ENCODE results near the gene ANKZF1.
"Not testable (repeated sequence)": the region's sequence is repeated elsewhere in the genome, so short reads cannot be mapped to it uniquely, and the experiment has no call there.

ANKZF1 gene

GRCh38 chr2:219250049-219250781 is 20.6 kb downstream of the ANKZF1 start:
- Histone ChIP-seq H3K9ac (ENCODE audit: low read depth, low read length) (no peak overlapping the region), H3K36me3 (ENCODE audit: insufficient read depth, low read length) (0 out of 2 replicates have a peak, but pooled peaks cover 6% of the 10 kb centered on the region), H3K4me1 (ENCODE audit: insufficient read depth, low read length) (peaks cover 26% of the 10 kb centered on the region), H3K9me3 (ENCODE audit: control insufficient read depth, insufficient read depth, low read length) (no peaks in the 10 kb centered on the region)

GRCh38 chr2:219251656-219252055 is 22.1 kb downstream of the ANKZF1 start:
- no peak overlapping the region for H3K9ac ChIP-seq (ENCODE audit: low read depth, low read length)
- H3K4me1 ChIP-seq (ENCODE audit: insufficient read depth, low read length): peaks cover 21% of the 10 kb centered on the region
- H3K36me3 ChIP-seq (ENCODE audit: insufficient read depth, low read length): 0 out of 2 replicates have a peak, but pooled peaks cover 6% of the 10 kb centered on the region
- no peaks in the 10 kb centered on the region for H3K9me3 ChIP-seq (ENCODE audit: control insufficient read depth, insufficient read depth, low read length)

- no peak overlapping the region; the same call in 1 of the 2 replicates for H3K9ac ChIP-seq (ENCODE audit: low read depth, low read length)
- 0 out of 2 replicates have a peak, but pooled peaks cover 5% of the 10 kb centered on the region for H3K36me3 ChIP-seq (ENCODE audit: insufficient read depth, low read length)
- peaks cover 21% of the 10 kb centered on the region for H3K4me1 ChIP-seq (ENCODE audit: insufficient read depth, low read length)
- no peaks in the 10 kb centered on the region for H3K9me3 ChIP-seq (ENCODE audit: control insufficient read depth, insufficient read depth, low read length)
These were observed 22.5 kb downstream of the ANKZF1 start for GRCh38 chr2:219252084-219252483.

- Histone ChIP-seq H3K9me3 (ENCODE audit: control insufficient read depth, insufficient read depth, low read length) (no peaks in the 10 kb centered on the region), H3K4me1 (ENCODE audit: insufficient read depth, low read length) (peaks cover 21% of the 10 kb centered on the region), H3K9ac (ENCODE audit: low read depth, low read length) (peak overlapping the region; percentile 56; the same call in 1 of the 2 replicates), H3K36me3 (ENCODE audit: insufficient read depth, low read length) (0 out of 2 replicates have a peak, but pooled peaks cover under 1% of the 10 kb centered on the region)
These were observed 22.9 kb downstream of the ANKZF1 start for GRCh38 chr2:219252570-219252899.

GRCh38 chr2:219252900-219253752 is 23.5 kb downstream of the ANKZF1 start, which contains the start of gene TUBA4B:
TUBA4B (plus strand) TSS chr2:219253243; CDS start chr2:219253408, 165 bp downstream.
- H3K9ac ChIP-seq (ENCODE audit: low read depth, low read length): peak within 1 kb of the TSS; percentile 56; the same call in 1 of the 2 replicates
- H3K4me1 ChIP-seq (ENCODE audit: insufficient read depth, low read length): peaks cover 21% of the 10 kb centered on the region
- H3K36me3 ChIP-seq (ENCODE audit: insufficient read depth, low read length): no peaks in the 10 kb centered on the region
- H3K9me3 ChIP-seq (ENCODE audit: control insufficient read depth, insufficient read depth, low read length): no peaks in the 10 kb centered on the region

- Histone ChIP-seq H3K9me3 (ENCODE audit: control insufficient read depth, insufficient read depth, low read length) (no peaks in the 10 kb centered on the region), H3K9ac (ENCODE audit: low read depth, low read length) (peak within 1 kb of the TSS; percentile 56; the same call in 1 of the 2 replicates), H3K4me1 (ENCODE audit: insufficient read depth, low read length) (peaks cover 19% of the 10 kb centered on the region), H3K36me3 (ENCODE audit: insufficient read depth, low read length) (no peaks in the 10 kb centered on the region)
These were observed 24.4 kb downstream of the ANKZF1 start, which contains the start of gene TUBA4A for GRCh38 chr2:219253753-219254589. TUBA4A (minus strand) TSS chr2:219253918; CDS start chr2:219253858, 60 bp downstream.

- Histone ChIP-seq H3K9me3 (ENCODE audit: control insufficient read depth, insufficient read depth, low read length) (no peaks in the 10 kb centered on the region), H3K4me1 (ENCODE audit: insufficient read depth, low read length) (peaks cover 12% of the 10 kb centered on the region; the same call in 1 of the 2 replicates), H3K36me3 (ENCODE audit: insufficient read depth, low read length) (no peaks in the 10 kb centered on the region), H3K9ac (ENCODE audit: low read depth, low read length) (peak overlapping the region; percentile 56; the same call in 1 of the 2 replicates)
These were observed 25.1 kb downstream of the ANKZF1 start for GRCh38 chr2:219254590-219255201.

GRCh38 chr2:219258942-219259341 is 29.3 kb downstream of the ANKZF1 start:
- H3K4me1 ChIP-seq (ENCODE audit: insufficient read depth, low read length); H3K36me3 ChIP-seq (ENCODE audit: insufficient read depth, low read length); H3K9ac ChIP-seq (ENCODE audit: low read depth, low read length); H3K9me3 ChIP-seq (ENCODE audit: control insufficient read depth, insufficient read depth, low read length): not testable (repeated sequence)

- H3K36me3 ChIP-seq (ENCODE audit: insufficient read depth, low read length): no peaks in the 10 kb centered on the region
- H3K9me3 ChIP-seq (ENCODE audit: control insufficient read depth, insufficient read depth, low read length): no peaks in the 10 kb centered on the region
- no peak overlapping the region for H3K9ac ChIP-seq (ENCODE audit: low read depth, low read length)
- H3K4me1 ChIP-seq (ENCODE audit: insufficient read depth, low read length): no peaks in the 10 kb centered on the region; the same call in 1 of the 2 replicates
These were observed 31.6 kb downstream of the ANKZF1 start for GRCh38 chr2:219261024-219261855.

- no peaks in the 10 kb centered on the region for H3K9me3 ChIP-seq (ENCODE audit: control insufficient read depth, insufficient read depth, low read length)
- H3K36me3 ChIP-seq (ENCODE audit: insufficient read depth, low read length): no peaks in the 10 kb centered on the region
- no peak overlapping the region for H3K9ac ChIP-seq (ENCODE audit: low read depth, low read length)
- H3K4me1 ChIP-seq (ENCODE audit: insufficient read depth, low read length): no peaks in the 10 kb centered on the region; the same call in 1 of the 2 replicates
These were observed 36.6 kb downstream of the ANKZF1 start for GRCh38 chr2:219266232-219266631.

- Histone ChIP-seq H3K4me1 (ENCODE audit: insufficient read depth, low read length) (no peaks in the 10 kb centered on the region), H3K9me3 (ENCODE audit: control insufficient read depth, insufficient read depth, low read length) (no peaks in the 10 kb centered on the region), H3K9ac (ENCODE audit: low read depth, low read length) (no peak overlapping the region), H3K36me3 (ENCODE audit: insufficient read depth, low read length) (no peaks in the 10 kb centered on the region)
These were observed 37.3 kb downstream of the ANKZF1 start for GRCh38 chr2:219266886-219267285.

- Histone ChIP-seq H3K9ac (ENCODE audit: low read depth, low read length) (no peak overlapping the region), H3K4me1 (ENCODE audit: insufficient read depth, low read length) (no peaks in the 10 kb centered on the region), H3K9me3 (ENCODE audit: control insufficient read depth, insufficient read depth, low read length) (no peaks in the 10 kb centered on the region), H3K36me3 (ENCODE audit: insufficient read depth, low read length) (no peaks in the 10 kb centered on the region)
These were observed 38.7 kb downstream of the ANKZF1 start for GRCh38 chr2:219268294-219268693.
